WTC11 (cell line): ENCODE results near the gene FBXO41. TPM values are rescaled to one million over a fixed set of nuclear protein-coding genes. Genes with fewer than 3 reads are reported as not detected.
"Not testable (repeated sequence)": the region's sequence is repeated elsewhere in the genome, so short reads cannot be mapped to it uniquely, and the experiment has no call there.

ENCODE experiments used
- ATAC-seq: fragments of 200-7000 bp; cut with Tn5 transposase; 2 replicates; pipeline ENCODE4 v1.10.0; 2021; ENCODE audit warnings: mild to moderate bottlenecking, moderate library complexity
- CTCF ChIA-PET: fragments of 300-600 bp; sonication (Branson Sonifier 250); formaldehyde crosslinking; loops from one replicate; lab custom pipeline; 2021; ENCODE audit warnings: antibody characterized with exemption; lab: Charles Lee
- POLR2A ChIA-PET: fragments of 350-600 bp; sonication (Branson Sonifier 250); formaldehyde crosslinking; loops from one replicate; lab custom pipeline; 2021; ENCODE audit warnings: antibody characterized with exemption; lab: Charles Lee
- DNase-seq: peaks from one replicate; pipeline ENCODE4 v3.0.0; 2021; ENCODE audit warnings: low spot score
- H3K27ac Mint-ChIP-seq: 2 replicates; pipeline ENCODE4 v1.8.0; 2021; ENCODE audit warnings: mixed read lengths
- H3K27me3 Mint-ChIP-seq: 2 replicates; pipeline ENCODE4 v1.8.0; 2021; ENCODE audit warnings: low read depth, mild to moderate bottlenecking, moderate library complexity, mixed read lengths
- H3K36me3 Mint-ChIP-seq: 2 replicates; pipeline ENCODE4 v1.8.0; 2021; ENCODE audit warnings: mixed read lengths
- H3K4me1 Mint-ChIP-seq: 2 replicates; pipeline ENCODE4 v1.8.0; 2022; ENCODE audit warnings: mixed read lengths
- H3K4me3 Mint-ChIP-seq: 2 replicates; pipeline ENCODE4 v1.8.0; 2021; ENCODE audit warnings: mild to moderate bottlenecking, moderate library complexity, mixed read lengths
- H3K9me3 Mint-ChIP-seq: 2 replicates; pipeline ENCODE4 v1.8.0; 2021; ENCODE audit warnings: mixed read lengths
- AFF4 ChIP-seq: sonication (generic); formaldehyde crosslinking; IDR thresholded peaks from 2 replicates; pipeline ENCODE4 v1.8.1; 2023; ENCODE audit warnings: mild to moderate bottlenecking, missing genetic modification reagents, borderline replicate concordance
- CREB1 ChIP-seq: sonication (generic); formaldehyde crosslinking; IDR thresholded peaks from 2 replicates; pipeline ENCODE4 v1.8.0; 2023; ENCODE audit warnings: mild to moderate bottlenecking, missing genetic modification reagents
- E2F5 ChIP-seq: sonication (generic); formaldehyde crosslinking; IDR thresholded peaks from 2 replicates; pipeline ENCODE4 v1.8.1; 2022; ENCODE audit warnings: mild to moderate bottlenecking, moderate library complexity, missing genetic modification reagents
- HMGA2 ChIP-seq: fragments of 250-450 bp; sonication (Bioruptor Pico); IDR thresholded peaks from 2 replicates; pipeline ENCODE4 v1.4.0; 2021; ENCODE audit warnings: mild to moderate bottlenecking, moderate library complexity
- HMGXB4 ChIP-seq: sonication (generic); formaldehyde crosslinking; IDR thresholded peaks from 2 replicates; pipeline ENCODE4 v1.8.1; 2023; ENCODE audit warnings: mild to moderate bottlenecking, moderate library complexity, missing genetic modification reagents
- IRF1 ChIP-seq: sonication (generic); formaldehyde crosslinking; IDR thresholded peaks from 2 replicates; pipeline ENCODE4 v1.8.0; 2023; ENCODE audit warnings: missing genetic modification reagents
- MXD4 ChIP-seq: fragments of 250-450 bp; sonication (Bioruptor Pico); IDR thresholded peaks from 2 replicates; pipeline ENCODE4 v1.8.0; 2021; ENCODE audit warnings: mild to moderate bottlenecking, moderate library complexity, borderline replicate concordance
- OVOL2 ChIP-seq: fragments of 250-450 bp; sonication (Bioruptor Pico); IDR thresholded peaks from 2 replicates; pipeline ENCODE4 v1.9.0; 2021; ENCODE audit warnings: mild to moderate bottlenecking, borderline replicate concordance
- PRDM15 ChIP-seq: sonication (generic); formaldehyde crosslinking; IDR thresholded peaks from 2 replicates; pipeline ENCODE4 v1.8.0; 2022; ENCODE audit warnings: missing genetic modification reagents
- SMAD3 ChIP-seq: sonication (generic); formaldehyde crosslinking; IDR thresholded peaks from 2 replicates; pipeline ENCODE4 v1.8.0; 2022; ENCODE audit warnings: missing genetic modification reagents, mild to moderate bottlenecking, borderline replicate concordance
- USF1 ChIP-seq: sonication (generic); formaldehyde crosslinking; IDR thresholded peaks from 2 replicates; pipeline ENCODE4 v1.8.0; 2022; ENCODE audit warnings: mild to moderate bottlenecking, missing genetic modification reagents
- USF2 ChIP-seq: sonication (generic); formaldehyde crosslinking; IDR thresholded peaks from 2 replicates; pipeline ENCODE4 v1.8.1; 2023; ENCODE audit warnings: mild to moderate bottlenecking, missing genetic modification reagents, moderate library complexity
- ZNF416 ChIP-seq: fragments of 250-450 bp; sonication (Bioruptor Pico); IDR thresholded peaks from 2 replicates; pipeline ENCODE4 v1.9.0; 2021; ENCODE audit warnings: mild to moderate bottlenecking, inconsistent platforms
- total RNA-seq: library from RNA; stranded (reverse); gene quantifications from 3 replicates; pipeline ENCODE4 v1.2.3, GENCODE V29; 2021

The FBXO41 gene
- total RNA-seq, 1 experiment from 2014 or later = 19.2 TPM

- TF ChIP-seq HMGXB4 (CRISPR knock-in tag) (no peak), SMAD3 (no peak), AFF4 (no peak)
Observed at GRCh38 chr2:73263540-73264331, 20.5 kb downstream of the FBXO41 start (continued).

- ATAC-seq, H3K36me3 Mint-ChIP-seq, DNase-seq, H3K4me3 Mint-ChIP-seq, POLR2A ChIA-PET, H3K4me1 Mint-ChIP-seq, H3K27me3 Mint-ChIP-seq, H3K27ac Mint-ChIP-seq, H3K9me3 Mint-ChIP-seq: not testable (repeated sequence)
- CTCF ChIA-PET = interaction anchor here (0.7 kb wide), 1 partner anchor 50 kb away, joined by 3 read pairs; no protein-coding TSS in a partner anchor
Observed at GRCh38 chr2:73262691-73263429, 21.4 kb downstream of the FBXO41 start.

GRCh38 chr2:73262108-73262651 is 22.1 kb downstream of the FBXO41 start:
- ATAC-seq = no peak
- Mint-ChIP-seq H3K9me3 (no peaks in the 10 kb centered on the region), H3K4me1 (peaks cover 5% of the 10 kb centered on the region), H3K36me3 (peaks cover 9% of the 10 kb centered on the region), H3K27me3 (peaks cover 2% of the 10 kb centered on the region), H3K4me3 (no peak overlapping the region), H3K27ac (no peak overlapping the region)
- POLR2A ChIA-PET = no interaction called here
- CTCF ChIA-PET = no interaction called here
- DNase-seq = no peak
- TF ChIP-seq MXD4 (CRISPR knock-in tag) = no peak
- TF ChIP-seq E2F5 = no peak
- TF ChIP-seq CREB1 = no peak

GRCh38 chr2:73260338-73260984 is 23.8 kb downstream of the FBXO41 start:
- Mint-ChIP-seq H3K36me3 (peaks cover 9% of the 10 kb centered on the region), H3K4me3 (no peak overlapping the region), H3K9me3 (no peaks in the 10 kb centered on the region), H3K27me3 (no peaks in the 10 kb centered on the region; the same call in 1 of the 2 replicates), H3K4me1 (peaks cover 5% of the 10 kb centered on the region), H3K27ac (no peak overlapping the region)
- peak; percentile 76 for DNase-seq
- peak; percentile 75 for ATAC-seq
- CTCF ChIA-PET = interaction anchor here (0.6 to 1.5 kb wide), 10 partner anchors 8 to 100 kb away, joined by 3 to 9 read pairs (median 5); partner anchors contain the start of gene PRADC1
- POLR2A ChIA-PET = no interaction called here
- TF ChIP-seq ZNF416 (no peak), OVOL2 (CRISPR knock-in tag) (no peak), IRF1 (CRISPR knock-in tag) (no peak), USF2 (peak; percentile 72), HMGA2 (no peak), PRDM15 (CRISPR knock-in tag) (no peak), USF1 (CRISPR knock-in tag) (peak; percentile 70)
